ENCODE measurements around the gene DST. TPM values are rescaled to one million over a fixed set of nuclear protein-coding genes. Genes with fewer than 3 reads are reported as not detected.

The DST gene
- total RNA-seq, 2 donors from 2014 or later: 101 to 113 TPM

GRCh38 chr6:56618050-56618449 is 24.6 kb downstream of the DST start:
- DNase-seq: peak; percentile 71
- peaks cover 64% of the 10 kb centered on the region for H3K36me3 ChIP-seq (ENCODE audit: control insufficient read depth, insufficient read depth, low read length)
- H3K36me3 Mint-ChIP-seq (ENCODE audit: low read depth): peaks cover 39% of the 10 kb centered on the region
- TF ChIP-seq CTCF (conservative IDR thresholded peaks at IDR 0.05): peak; percentile 65
- no peak overlapping the region for H3K27ac ChIP-seq (ENCODE audit: low read depth, low read length)
- H3K4me1 ChIP-seq (ENCODE audit: control insufficient read depth, insufficient read depth, low read length): no peaks in the 10 kb centered on the region
- no peak overlapping the region for H3K4me3 ChIP-seq (ENCODE audit: low read length)
- 89 to 100% methylated on average over 2 to 3 of the region's 3 CpGs for WGBS, 2 experiments (ENCODE audit: insufficient coverage in 1 of 2, insufficient read length in 1 of 2)
- H3K9ac ChIP-seq (ENCODE audit: extremely low read depth, low read length, poor library complexity, severe bottlenecking): no peak overlapping the region
- H3K4me1 Mint-ChIP-seq: no peaks in the 10 kb centered on the region
- H3K27me3 ChIP-seq (ENCODE audit: control insufficient read depth, insufficient read depth, low read length, poor library complexity, severe bottlenecking): no peaks in the 10 kb centered on the region
- no peaks in the 10 kb centered on the region for H3K27me3 Mint-ChIP-seq (ENCODE audit: insufficient read depth)
- H3K9me3 ChIP-seq (ENCODE audit: control insufficient read depth, low read length): no peaks in the 10 kb centered on the region
- no peaks in the 10 kb centered on the region for H3K9me3 Mint-ChIP-seq
- H3K27ac Mint-ChIP-seq: no peak overlapping the region
- no peak overlapping the region for H3K4me3 Mint-ChIP-seq

GRCh38 chr6:56616967-56617366 is 25.7 kb downstream of the DST start:
- Histone ChIP-seq H3K27ac (ENCODE audit: low read depth, low read length) (no peak overlapping the region), H3K4me1 (ENCODE audit: control insufficient read depth, insufficient read depth, low read length) (no peaks in the 10 kb centered on the region), H3K27me3 (ENCODE audit: control insufficient read depth, insufficient read depth, low read length, poor library complexity, severe bottlenecking) (no peaks in the 10 kb centered on the region), H3K9ac (ENCODE audit: extremely low read depth, low read length, poor library complexity, severe bottlenecking) (no peak overlapping the region), H3K36me3 (ENCODE audit: control insufficient read depth, insufficient read depth, low read length) (peaks cover 57% of the 10 kb centered on the region), H3K4me3 (ENCODE audit: low read length) (no peak overlapping the region), H3K9me3 (ENCODE audit: control insufficient read depth, low read length) (no peaks in the 10 kb centered on the region)
- DNase-seq: no peak
- TF ChIP-seq CTCF (conservative IDR thresholded peaks at IDR 0.05): no peak
- Mint-ChIP-seq H3K9me3 (no peaks in the 10 kb centered on the region), H3K4me1 (no peaks in the 10 kb centered on the region), H3K27ac (no peak overlapping the region), H3K4me3 (no peak overlapping the region), H3K27me3 (ENCODE audit: insufficient read depth) (no peaks in the 10 kb centered on the region), H3K36me3 (ENCODE audit: low read depth) (peaks cover 37% of the 10 kb centered on the region)
- WGBS, 2 experiments (ENCODE audit: insufficient coverage in 1 of 2, insufficient read length in 1 of 2): 93 to 97% methylated on average over 5 of the region's 5 CpGs

GRCh38 chr6:56613247-56613851 is 29.3 kb downstream of the DST start:
- no peak for DNase-seq
- 93 to 94% methylated on average over 2 to 6 of the region's 6 CpGs for WGBS, 2 experiments (ENCODE audit: insufficient coverage in 1 of 2, insufficient read length in 1 of 2)
- Mint-ChIP-seq H3K4me1 (no peaks in the 10 kb centered on the region), H3K4me3 (no peak overlapping the region), H3K27ac (no peak overlapping the region), H3K9me3 (no peaks in the 10 kb centered on the region), H3K27me3 (ENCODE audit: insufficient read depth) (no peaks in the 10 kb centered on the region), H3K36me3 (ENCODE audit: low read depth) (peaks cover 47% of the 10 kb centered on the region)
- Histone ChIP-seq H3K4me3 (ENCODE audit: low read length) (no peak overlapping the region), H3K9me3 (ENCODE audit: control insufficient read depth, low read length) (no peaks in the 10 kb centered on the region), H3K27ac (ENCODE audit: low read depth, low read length) (no peak overlapping the region), H3K36me3 (ENCODE audit: control insufficient read depth, insufficient read depth, low read length) (peaks cover 47% of the 10 kb centered on the region), H3K9ac (ENCODE audit: extremely low read depth, low read length, poor library complexity, severe bottlenecking) (no peak overlapping the region), H3K27me3 (ENCODE audit: control insufficient read depth, insufficient read depth, low read length, poor library complexity, severe bottlenecking) (no peaks in the 10 kb centered on the region), H3K4me1 (ENCODE audit: control insufficient read depth, insufficient read depth, low read length) (no peaks in the 10 kb centered on the region)
- TF ChIP-seq CTCF (conservative IDR thresholded peaks at IDR 0.05): no peak

Data from endodermal cell (in vitro differentiated cells).